ENCODE measurements around the gene HTR1E.
"Not testable (repeated sequence)": the region's sequence is repeated elsewhere in the genome, so short reads cannot be mapped to it uniquely, and the experiment has no call there.

The HTR1E gene

DNA sequence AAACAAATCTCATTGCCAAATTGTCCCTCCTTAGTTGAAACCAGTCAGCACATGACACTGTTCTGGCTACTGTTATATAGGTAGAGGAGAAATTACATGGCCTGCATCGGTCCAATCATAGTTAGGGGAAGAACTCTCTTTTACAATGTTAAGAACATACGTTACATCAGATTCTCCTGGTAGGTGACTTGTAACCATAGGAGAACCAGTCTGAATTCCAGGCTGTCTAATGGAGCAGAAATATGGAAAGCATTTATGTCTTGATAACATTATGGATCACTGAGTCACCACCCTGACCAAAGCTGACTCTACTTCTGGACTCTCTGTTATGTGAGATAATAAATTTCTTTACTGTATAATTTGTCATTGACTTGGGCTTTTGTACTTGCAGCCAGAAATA is 40.9 kb downstream of the HTR1E start:
- DNase-seq (ENCODE audit: low spot score), result no peak

DNA sequence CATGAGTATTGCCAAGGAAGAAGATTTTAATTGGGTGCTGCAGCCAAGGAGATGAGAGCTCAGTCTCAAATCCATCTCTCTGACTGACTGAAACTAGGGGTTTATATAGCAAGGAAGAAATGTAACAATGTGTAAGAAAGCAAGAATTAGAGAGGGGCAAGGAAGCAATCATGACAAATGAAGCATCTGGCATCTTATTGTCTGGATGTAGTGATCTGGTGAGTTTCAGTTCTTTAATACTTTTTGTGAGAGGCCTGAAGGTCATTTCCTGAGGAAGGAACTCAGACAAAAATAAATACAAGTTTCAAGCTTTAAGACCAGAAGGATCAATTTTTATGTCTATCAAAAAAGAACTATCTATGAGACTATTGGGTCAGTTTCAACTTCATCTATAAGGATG is 64.2 kb downstream of the HTR1E start:
- no peak for DNase-seq (ENCODE audit: low spot score)

DNA sequence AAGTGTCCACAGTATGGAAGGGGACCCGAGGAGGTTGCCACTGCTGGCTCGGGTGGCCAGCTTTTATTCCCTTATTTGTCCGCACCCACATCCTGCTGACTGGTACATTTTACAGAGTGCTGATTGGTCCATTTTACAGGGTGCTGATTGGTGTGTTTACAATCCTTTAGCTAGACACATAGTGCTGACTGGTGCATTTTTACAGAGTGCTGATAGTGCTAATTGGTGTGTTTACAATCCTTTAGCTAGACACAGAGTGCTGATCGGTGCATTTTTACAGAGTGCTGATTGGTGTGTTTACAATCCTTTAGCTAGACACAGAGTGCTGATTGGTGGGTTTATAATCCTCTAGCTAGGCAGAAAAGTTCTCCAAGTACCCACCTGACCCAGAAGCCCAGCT is 65.1 kb downstream of the HTR1E start:
- DNase-seq (ENCODE audit: low spot score), result not testable (repeated sequence)

DNA sequence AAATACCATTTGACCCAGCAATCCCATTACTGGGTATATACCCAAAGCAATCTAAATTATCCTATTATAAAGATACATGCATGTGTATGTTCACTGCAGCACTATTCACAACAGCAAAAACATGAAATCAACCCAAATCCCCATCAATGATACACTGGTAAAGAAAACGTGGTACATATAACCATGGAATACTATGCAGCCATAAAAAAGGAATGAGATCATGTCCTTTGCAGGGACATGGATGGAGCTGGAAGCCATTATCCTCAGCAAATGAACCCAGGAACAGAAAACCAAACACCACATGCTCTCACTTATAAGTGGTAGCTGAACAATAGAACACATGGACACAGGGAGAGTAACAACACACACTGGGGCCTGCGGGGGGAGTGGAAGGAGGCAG is 69.2 kb downstream of the HTR1E start:
- DNase-seq (ENCODE audit: low spot score), result not testable (repeated sequence)

DNA sequence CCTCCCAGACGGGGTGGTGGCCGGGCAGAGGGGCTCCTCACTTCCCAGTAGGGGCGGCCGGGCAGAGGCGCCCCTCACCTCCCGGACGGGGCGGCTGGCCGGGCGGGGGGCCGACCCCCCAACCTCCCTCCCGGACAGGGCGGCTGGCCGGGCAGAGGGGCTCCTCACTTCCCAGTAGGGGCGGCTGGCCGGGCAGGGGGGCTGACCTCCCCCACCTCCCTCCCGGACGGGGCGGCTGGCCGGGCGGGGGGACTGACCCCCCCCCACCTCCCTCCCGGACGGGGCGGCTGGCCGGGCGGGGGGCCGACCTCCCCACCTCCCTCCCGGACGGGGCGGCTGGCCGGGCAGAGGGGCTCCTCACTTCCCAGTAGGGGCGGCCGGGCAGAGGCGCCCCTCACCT is 72.3 kb downstream of the HTR1E start:
- not testable (repeated sequence) for DNase-seq (ENCODE audit: low spot score)

DNA sequence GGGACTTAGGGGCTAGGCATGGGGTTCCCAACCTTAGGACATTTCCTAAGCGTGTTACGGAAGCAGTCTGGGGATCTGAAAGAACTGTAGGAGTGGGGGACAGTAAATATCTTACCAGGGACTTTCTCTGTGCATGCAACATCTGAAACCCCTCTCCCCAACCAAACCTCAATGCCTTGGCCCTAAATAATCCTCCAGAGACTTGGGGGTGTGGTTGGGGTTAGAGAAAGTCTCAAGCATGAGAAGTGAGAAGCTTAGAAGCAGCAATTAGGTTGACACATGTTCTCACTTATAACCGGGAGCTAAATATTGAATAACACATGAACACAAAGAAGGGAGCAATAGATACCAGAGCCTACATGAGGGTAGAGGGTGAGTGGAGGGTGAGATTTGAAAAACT is 74.7 kb downstream of the HTR1E start:
- no peak for DNase-seq (ENCODE audit: low spot score)

DNA sequence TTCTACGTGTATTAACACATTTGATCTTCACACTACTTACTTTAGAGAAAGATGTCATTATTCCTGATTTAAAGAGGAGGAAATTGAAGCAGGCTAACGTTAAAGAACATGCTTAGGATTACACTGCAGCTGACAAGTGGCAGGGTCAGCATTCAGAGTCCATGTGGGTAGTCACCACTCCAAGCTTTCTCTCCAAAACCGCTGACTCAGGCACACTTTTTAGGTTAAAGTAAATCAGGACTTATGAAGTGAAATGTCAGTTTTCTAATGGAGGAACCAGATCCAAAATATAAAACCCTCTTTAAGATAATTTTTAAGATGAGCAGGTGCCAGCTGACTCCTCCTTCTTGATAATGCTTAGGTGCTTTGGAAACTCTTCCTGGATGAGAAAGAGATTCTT is 75.4 kb downstream of the HTR1E start:
- DNase-seq (ENCODE audit: low spot score), result no peak

DNA sequence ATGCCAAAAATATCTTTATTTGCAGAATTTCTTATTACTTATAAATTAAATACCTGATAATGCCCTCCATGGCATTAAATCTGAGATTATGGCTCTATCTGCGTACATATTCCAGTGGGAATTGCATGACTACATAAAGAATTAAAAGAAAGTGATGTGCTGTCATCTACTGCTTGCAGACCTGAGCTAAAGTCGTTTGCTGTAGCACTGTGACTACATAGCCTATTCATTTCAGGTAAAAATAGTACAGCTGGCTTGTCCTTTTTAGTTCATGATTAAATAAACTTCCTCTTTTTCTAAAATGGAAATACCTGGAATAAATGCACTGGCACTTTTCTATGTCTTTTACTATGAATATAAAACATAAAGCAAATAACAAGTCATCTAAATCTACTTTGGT is 79.4 kb downstream of the HTR1E start:
- no peak for DNase-seq (ENCODE audit: low spot score)

DNA sequence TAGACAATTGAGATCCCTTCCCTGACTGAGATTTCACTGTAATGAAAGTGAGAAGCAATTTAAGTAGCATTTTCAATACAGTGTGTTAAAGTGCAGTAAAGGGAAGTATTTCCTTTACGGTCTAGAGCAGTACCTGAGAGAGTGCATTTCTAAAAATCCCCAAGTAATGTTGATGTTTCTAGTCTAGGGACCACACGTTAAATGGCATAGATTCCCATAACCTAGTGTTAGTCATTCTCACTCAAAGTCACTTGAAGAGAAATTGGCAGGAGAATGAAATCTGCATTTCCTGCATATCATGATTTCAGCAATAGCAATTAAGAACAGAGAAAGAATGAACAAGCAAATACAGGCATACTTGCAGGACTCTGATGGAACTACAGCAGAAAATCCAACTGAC is 89.7 kb downstream of the HTR1E start:
- no peak for DNase-seq (ENCODE audit: low spot score)

DNA sequence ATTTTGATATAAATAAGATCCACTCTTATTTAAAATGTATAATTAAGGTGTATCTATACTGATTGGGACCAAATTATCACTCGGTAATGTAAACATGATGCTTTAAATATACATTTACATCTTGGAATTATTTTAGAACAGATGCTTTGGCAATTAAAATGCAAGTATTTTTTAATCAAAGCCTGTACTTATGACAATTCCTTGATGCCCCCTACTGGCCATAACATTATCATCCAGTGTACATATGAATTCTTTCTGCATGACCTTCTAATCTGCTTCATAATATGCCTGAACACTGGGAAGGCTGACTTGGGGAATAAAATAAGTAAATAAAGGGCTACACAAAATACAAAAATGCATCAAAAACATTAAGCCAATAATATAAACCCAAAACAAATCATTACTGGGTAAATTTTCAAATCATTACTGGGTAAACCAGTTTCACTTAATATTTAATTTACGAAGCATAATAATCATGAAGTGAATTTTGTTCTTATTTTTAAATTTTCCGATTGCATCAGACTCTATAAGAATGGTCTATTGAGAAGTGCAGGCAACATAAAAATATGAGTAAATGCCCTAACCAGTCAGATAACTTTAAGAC is 92.5 kb downstream of the HTR1E start:
- peak; percentile 30 for DNase-seq (ENCODE audit: low spot score)

DNA sequence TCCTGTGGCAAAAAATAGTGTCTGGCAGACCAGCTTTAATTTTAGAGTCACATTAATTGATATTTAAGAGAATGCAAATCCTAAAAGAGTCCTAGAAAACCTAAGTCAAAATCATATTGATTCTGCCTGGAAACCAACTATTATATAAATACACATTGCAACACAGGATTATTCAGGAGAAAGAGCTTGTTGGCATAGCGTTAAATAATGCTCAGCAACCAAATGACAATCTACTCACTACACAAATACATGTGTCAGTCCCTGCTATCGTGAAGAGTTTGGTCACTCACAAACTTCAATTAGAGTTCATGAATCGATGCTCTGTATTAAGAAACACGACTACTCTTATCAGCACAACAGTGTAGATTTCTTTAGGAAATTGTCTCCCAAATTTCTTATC is 103.4 kb downstream of the HTR1E start:
- no peak for DNase-seq (ENCODE audit: low spot score)

DNA sequence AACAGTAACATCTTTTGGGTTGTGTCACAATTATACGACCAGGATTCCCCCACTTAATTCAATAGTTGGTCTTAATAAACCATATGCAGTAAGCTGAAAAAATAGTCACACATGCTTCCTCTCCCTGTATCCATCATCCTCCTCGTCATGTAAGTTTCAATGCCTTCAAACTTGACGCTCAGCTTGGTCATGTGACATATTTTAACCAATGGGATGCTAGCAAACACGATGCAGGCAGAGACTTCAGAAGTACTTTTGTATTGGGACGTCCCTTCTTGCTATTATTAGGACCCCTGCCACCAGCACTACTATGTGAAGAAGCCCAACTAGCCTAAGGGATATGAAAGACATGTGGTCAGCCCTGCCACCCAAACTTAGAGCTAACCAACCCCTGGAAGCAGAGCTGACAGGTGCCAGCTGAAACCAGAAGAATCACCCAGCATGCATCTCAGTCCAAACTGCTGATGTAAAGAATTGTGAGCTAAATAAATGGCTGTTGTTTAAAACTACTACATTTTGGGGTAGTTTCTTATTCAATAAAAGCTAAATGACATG is 108.3 kb downstream of the HTR1E start:
- DNase-seq (ENCODE audit: low spot score), result no peak

DNA sequence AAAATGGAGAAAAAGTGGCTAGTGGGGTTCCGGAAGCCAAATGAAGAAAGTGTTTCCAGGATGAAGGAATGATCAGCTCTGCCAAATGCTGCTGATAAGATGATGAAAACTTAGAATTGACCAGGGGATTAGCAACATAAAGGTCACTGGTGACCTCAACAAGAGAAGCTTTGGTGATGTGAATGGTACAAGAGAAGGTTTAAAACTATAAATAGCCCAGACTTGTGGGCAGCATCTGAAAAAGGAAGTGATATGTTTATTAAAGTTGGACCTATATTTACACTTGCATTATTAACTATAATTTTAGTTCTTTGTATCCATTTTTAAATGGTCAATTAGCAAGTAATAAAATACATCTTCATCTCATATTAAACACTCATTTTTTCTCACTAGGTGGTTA is 112.5 kb downstream of the HTR1E start:
- no peak for DNase-seq (ENCODE audit: low spot score)

DNA sequence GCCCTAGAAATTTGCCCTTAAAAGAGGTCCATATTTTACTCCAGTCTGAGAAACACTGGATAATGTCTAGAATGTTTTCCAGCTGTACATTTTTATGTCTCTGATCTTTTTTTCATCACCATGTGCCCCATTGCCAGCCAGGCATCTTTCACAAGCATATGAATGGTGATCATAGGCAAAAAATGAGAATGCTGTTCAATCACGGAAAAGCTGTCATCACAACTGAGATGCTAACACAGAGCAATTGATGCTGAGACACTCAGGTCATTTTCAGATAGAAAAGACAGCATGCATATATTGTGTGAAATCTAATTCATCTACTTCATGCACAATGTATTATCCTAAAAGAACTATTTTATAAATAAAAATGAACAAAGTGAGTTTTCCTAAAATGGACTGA is 116.0 kb downstream of the HTR1E start:
- DNase-seq (ENCODE audit: low spot score), result no peak

DNA sequence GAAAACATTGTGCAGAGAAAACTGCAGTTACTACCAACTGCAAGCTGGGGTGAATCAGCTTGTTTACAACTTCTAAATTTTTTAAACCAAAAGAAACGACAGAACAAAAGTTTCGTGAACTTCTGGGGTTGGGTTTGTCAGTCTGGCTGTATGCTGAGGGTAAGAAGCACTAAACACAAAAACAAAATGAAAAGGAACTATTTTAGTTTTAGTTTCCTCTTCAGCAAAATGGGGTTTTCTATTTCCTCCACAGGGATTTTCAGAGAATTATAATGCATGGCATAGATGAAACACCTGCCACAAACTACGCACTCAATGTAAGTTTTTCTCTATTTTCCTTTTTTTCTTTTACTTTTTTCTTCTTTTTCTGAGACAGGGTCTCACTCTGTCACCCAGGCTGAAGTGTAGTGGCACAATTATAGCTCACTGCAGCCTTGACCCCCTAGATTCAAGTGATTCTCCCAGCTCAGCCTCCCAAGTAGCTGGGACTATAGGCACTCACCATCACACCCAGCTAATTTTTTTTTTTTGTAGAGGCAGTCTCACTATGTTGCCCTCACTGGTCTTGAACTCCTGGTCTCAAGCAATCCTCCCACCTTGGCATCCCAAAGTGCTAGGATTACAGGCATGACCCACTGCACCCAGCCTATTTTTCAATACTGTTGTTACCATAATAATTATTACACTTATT is 117.0 kb downstream of the HTR1E start:
- no peak for DNase-seq (ENCODE audit: low spot score)

DNA sequence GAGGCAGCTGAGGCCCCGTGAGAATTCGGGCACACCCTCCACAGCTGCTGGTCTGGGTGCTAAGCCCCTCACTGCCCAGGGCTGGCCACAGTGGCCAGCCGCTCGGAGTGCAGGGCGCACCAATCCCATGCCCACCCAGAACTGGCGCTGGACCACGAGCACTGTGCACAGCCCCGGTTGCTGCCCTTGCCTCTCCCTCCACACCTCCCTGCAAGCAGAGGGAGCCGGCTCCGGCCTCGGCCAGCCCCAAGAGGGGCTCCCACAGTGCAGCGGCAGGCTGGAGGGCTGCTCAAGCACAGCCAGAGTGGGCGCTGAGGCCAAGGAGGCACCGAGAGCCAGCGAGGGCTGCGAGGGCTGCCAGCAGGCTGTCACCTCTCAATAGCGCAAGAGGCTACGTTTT is 122.6 kb downstream of the HTR1E start:
- no peak for DNase-seq (ENCODE audit: low spot score)

DNA sequence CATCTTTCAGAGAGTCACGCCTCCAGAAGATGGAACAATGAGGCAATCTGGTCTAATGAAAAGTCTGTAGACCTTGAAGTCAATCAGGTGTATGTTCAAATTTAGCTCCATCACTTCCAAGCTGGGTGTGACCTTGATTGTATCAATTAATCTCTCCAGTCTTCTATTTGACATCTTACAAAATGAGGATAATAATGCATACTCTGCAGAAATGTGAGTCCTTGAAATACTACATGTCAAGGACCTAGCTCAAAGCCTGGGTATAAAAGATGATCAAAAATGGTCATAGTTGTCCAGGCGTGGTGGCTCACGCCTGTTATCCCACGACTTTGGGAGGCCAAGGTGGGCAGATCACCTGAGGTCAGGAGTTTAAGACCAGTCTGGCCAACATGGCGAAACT is 127.8 kb downstream of the HTR1E start:
- DNase-seq (ENCODE audit: low spot score), result no peak
